ENCODE measurements around the gene SLC15A3.

The SLC15A3 gene

GRCh38 chr11:60927600-60927999 is 24.4 kb downstream of the SLC15A3 start:
- DNase-seq, result no peak

DNA sequence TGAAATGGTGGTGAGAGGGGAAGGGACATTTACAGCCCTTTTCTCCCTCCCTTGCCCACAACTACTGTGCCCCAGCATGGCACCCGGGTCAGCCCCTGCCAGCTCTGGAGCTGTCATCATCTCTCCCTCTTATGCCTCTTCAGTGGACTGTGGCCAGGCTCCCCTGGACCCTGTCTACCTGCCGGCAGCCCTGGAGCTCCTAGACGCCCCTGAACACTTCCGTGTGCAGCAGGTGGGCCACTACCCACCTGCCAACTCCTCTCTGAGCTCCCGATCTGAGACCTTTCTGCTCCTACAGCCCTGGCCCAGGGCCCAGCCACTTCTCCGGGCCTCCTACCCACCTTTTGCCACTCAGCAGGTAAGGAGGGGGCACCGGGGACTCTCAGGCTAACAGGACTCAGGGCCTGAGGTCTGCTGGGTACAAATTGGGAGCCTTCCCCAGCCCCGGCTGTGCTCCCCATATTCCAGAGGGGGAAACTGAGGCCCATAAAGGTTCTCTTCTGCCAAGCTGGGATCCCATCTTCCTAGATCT is 24.8 kb downstream of the SLC15A3 start:
- no peak for DNase-seq

DNA sequence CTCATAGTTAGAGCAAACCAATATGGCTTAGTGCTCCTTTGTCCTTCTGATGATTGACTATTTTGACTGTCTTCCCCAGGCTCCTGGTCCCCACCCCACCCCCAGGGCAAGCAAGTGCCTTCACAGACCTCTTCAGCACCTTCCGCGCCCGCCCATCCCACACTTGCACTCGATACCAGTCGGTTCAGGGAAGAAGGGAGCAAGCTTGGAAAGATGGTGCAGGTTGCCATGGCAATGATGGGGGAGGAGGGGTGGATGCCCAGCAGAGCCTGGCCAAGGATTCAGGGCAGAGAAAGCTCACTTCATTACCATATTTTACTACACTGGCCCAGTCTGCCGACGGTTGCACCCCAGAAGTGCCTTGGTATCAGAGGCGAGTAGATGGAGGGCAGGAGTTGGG is 25.5 kb downstream of the SLC15A3 start:
- no peak for DNase-seq

DNA sequence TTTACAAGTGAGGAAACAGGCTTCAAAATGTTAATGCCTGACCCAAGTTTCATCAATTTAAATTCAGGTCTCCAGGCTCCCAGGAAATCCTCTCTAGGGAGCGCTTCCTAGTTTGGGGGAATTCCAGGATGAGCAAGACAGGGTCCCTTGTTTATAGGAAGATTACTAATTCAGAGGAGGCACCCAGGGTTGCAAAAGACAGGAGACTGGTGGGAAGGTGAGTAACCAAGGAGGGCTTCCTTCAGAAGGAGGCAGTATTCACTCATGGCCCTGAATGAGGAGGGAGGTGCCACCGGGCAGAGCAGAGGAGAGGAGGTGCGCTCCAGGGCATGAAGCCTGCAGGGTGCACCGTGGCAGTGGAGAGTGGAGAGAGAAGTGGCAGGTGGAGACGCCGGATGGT is 26.1 kb downstream of the SLC15A3 start:
- DNase-seq, result no peak

DNA sequence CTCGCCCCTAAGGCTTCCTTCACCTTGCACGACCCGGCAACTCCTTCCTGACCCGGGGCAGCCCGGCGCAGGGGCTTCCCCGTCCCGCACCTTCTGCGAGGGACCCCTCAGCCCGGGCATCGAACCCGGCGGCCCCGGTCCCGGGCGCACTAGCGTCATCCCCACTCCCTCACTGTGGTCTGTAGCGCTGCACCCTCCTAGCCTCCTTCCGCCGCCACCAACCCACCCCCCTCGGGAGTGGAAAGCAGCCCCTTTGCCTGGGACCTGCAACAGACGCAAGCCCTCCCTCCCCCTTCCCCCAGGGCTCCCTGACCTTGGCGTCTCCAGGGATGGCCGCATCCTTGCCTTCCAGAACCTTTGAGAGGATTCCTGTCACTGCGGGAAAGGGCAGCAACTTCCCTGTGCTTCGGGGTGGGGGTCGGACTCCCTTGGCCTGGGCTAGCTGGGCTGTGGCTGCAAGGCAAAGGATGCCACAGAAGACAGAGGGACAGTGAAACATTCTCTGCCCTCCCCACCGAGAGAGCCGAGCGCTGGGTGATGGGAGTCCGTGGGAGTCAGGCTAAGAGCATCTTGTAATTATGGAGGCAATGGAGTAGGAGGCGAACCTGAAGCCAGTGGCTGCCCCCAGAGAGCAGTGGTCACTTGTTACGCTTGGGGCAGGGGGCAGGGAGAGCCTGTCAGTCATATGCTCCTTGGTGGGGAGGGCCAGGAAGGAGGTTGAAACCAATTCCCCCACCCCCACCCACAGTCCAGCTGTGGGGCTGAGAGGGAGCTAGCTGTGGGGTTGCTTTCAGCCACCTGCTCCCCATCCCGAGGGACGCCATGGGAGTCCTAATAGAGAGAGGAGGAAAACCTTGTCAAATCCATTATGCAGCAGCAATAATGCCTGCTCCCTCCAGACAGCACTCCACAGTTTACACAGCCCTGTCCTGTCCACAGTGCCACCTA is 26.8 kb downstream of the SLC15A3 start:
- DNase-seq, result no peak

- peak; percentile 21 for DNase-seq
Measured at GRCh38 chr11:60924110-60924905, 27.7 kb downstream of the SLC15A3 start, which contains the start of gene TMEM132A. TSS of gene TMEM132A (plus strand) at chr11:60924460. CDS start at chr11:60924634, 174 bp downstream.

DNA sequence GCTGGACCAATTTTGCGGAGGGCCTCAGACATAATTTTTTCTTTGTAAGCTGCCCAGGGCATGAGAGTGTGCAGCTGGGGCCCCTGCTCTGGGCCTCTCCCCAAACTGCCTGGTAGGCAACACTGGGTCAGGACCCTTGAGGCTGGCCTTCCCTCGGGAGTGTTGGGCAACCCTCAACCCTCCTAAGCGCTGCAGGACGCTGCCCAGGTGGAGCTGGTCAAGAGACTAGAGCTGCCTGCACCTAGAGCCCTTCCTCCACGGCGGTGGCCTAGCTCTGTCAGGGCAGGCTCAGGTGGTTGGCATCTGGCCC is 28.2 kb downstream of the SLC15A3 start:
- DNase-seq, result no peak

DNA sequence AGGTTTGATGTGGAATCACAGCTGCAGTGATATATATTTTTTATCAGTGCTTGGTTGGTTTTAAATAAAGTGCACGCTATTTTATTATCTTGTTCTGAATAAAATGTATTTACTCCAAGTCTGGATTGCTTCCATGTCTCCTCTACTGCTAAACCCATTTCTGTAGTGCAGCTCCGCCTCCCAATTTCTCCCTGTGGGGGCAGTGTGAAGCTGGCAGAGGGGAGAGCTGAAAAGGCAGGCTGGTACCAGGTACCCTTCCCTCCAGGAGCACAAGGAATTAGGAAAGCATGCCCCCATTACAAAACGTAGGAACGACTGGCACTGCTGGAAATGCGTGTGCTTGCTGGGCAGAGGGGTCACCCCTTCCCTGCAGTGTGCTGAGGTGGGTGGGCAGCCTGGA is 28.6 kb downstream of the SLC15A3 start:
- no peak for DNase-seq

DNA sequence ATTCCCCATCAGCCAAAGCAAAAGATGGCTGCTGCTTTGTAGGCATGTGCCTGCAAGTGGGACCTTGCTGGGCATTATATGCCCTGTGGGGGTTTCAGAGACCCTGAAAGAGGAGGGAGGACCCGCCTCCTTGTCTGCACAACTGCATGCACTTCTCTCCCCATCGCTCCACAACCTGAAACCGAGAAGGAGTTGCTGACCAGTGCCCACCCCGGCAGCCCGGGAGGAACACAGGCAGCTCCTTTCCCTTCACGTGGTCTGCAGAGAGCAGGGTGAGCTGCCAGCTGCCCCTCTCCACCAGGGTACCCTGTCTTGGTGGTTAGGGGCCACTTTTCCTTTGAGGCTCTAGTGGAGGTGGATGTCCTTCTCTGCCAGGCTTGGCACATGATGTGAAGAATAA is 29.1 kb downstream of the SLC15A3 start:
- no peak for DNase-seq

- no peak for DNase-seq
Measured at GRCh38 chr11:60921777-60922335, 30.1 kb downstream of the SLC15A3 start.

GRCh38 chr11:60921259-60921658 is 30.7 kb downstream of the SLC15A3 start:
- DNase-seq, result no peak

GRCh38 chr11:60919956-60920355 is 32.0 kb downstream of the SLC15A3 start:
- DNase-seq, result no peak

DNA sequence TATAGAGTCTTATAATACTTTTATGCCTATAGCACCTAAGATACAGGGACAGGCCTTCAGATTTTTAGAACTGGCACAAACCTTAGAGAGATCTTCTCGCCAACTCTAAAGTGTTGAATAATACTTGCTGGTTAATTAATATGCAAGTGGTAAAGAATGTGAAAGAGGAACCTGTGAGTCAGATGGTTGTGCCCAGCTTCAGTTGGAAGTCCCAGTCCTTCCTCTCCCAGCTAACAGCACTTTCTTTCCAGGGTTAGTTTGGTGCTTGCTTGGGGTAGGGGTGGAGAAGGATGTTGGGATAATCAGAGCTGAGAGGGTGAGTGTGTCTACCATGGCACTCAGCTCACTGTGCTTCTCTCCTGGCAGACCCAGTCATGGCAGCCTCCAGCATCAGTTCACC is 32.7 kb downstream of the SLC15A3 start:
- no peak for DNase-seq

- DNase-seq, result no peak
Measured at GRCh38 chr11:60918939-60919265, 33.1 kb downstream of the SLC15A3 start.

DNA sequence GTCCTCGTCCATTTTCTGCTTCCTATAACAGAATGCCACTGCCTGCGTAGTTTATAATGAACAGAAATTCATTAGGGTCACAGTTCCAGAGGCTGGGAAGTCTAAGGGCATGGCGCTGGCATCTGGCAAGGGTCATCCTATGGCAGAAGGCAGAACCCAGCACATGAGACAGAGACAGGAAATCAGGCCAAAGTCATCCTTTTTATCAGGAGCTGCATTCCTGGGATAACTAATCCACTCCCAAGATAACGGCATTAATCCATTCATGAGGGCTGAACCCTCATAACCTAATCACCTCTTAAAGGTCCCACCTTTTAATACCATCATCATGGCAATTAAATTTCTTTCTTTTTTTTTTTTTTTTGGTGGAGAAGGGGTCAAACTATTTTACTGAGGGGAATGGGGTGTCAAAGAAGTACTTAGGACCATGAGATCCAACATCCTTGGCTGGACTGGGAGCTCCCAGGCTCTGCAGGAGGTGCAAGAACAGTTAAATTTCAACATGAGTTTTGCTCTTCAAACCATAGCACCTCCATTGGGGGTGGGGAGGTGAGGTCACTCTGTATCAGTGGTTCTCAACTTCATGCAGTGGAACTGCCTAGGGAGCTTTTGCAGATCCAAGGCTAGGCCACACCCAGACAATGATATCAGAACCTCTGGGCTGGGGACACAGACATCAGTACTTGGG is 33.6 kb downstream of the SLC15A3 start:
- DNase-seq, result no peak

- DNase-seq, result no peak
Measured at GRCh38 chr11:60917267-60917666, 34.7 kb downstream of the SLC15A3 start.

- no peak for DNase-seq
Measured at GRCh38 chr11:60916669-60917206, 35.2 kb downstream of the SLC15A3 start.

- no peak for DNase-seq
Measured at GRCh38 chr11:60915248-60915914, 36.6 kb downstream of the SLC15A3 start.

DNA sequence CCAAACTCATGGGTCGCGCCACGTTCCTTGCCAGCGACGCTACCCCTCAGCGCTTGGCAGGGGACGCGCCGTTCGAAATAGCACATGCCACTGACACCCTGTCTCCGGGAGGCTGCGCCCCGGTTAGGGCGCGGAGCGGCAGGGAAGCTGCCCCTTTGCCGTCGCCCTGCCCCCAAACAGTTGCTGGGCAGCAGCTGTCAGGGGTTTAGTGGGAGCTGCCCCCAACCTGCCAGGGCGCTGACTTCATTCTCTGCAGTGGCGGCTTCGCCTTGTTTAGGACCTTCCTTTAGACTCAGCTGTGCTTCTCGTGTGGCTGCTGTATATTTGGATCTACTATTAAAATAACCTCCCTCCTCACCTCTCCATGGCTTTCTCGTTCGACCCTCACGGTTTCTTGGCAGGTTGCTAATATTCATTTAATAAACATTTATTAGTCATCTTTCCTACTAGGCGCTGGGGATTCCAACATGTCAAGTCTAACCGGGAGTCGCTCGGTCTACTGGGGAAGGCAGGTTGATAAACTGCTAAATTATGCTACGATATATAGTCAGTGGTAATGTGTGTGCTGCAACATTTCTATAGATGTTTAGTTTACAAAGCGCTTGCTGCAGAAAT is 37.2 kb downstream of the SLC15A3 start:
- DNase-seq, result no peak

DNA sequence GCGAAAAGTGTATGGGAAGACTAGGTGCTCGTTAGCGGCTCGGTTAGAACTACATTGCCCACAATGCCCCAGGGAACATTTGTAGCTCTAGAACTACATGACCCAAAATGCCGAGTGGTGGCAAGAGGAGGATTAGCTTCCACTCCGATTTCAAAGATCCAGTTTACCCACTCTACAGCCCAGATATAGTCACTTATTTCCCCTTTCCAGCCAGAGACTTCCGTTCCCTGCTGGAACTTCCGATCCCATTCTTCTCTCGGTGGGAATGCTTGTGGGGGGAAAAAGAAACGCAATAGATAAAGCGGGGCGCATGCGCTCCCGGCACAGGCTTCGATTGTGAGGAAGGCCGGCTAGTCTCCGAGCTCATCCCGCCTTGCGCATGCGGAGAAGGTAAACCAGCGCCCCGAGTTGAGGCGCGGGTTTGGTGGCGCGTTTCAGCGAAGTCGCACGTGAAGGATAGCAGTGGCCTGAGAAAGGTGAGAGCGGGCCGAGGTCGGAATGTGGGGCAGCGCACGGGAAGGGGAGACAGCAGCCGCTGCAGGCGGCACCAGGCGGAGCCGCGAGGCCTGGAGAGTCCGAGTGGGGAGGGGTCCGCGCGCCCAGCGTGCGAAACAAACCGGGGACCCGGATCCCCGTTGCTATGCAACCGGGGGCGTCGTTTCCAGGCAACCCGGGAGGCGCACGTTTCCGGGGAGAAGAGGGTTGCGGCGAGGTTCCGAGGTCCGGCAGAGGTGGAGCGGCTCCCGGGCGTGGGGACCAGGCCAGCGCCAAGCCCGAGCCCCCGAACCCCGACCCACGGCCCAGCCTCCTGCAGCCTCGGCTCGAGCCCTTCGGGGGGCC is 38.0 kb downstream of the SLC15A3 start, which contains the start of gene TMEM109:
TMEM109 (plus strand) TSS at position 366 of the 840 bp plus-strand sequence. CDS start 5,536 bp downstream, outside the sequence.
- DNase-seq, result peak; percentile 85
